Chondrocyte (in vitro differentiated cells): ENCODE data around the gene FAM237B. TPM values are rescaled to one million over a fixed set of nuclear protein-coding genes. Genes with fewer than 3 reads are reported as not detected.

ENCODE experiments used
- DNase-seq: peaks from one replicate; pipeline ENCODE4 v3.0.0; 2021; ENCODE audit warnings: mixed read lengths, low spot score
- H3K27ac Mint-ChIP-seq: one replicate; pipeline ENCODE4 v1.8.0; 2021; ENCODE audit warnings: mild to moderate bottlenecking, moderate library complexity, mixed read lengths; ENCODE audit not compliant: unreplicated experiment
- H3K27me3 Mint-ChIP-seq: 2 replicates; pipeline ENCODE4 v1.8.0; 2021; ENCODE audit warnings: low read depth, mixed read lengths
- H3K36me3 Mint-ChIP-seq: 2 replicates; pipeline ENCODE4 v1.8.0; 2021; ENCODE audit warnings: low read depth, mixed read lengths
- H3K4me1 Mint-ChIP-seq: 2 replicates; pipeline ENCODE4 v1.8.0; 2021; ENCODE audit warnings: low read depth, mild to moderate bottlenecking, mixed read lengths
- H3K4me3 Mint-ChIP-seq: one replicate; pipeline ENCODE4 v1.8.0; 2021; ENCODE audit warnings: mild to moderate bottlenecking, moderate library complexity, mixed read lengths; ENCODE audit not compliant: unreplicated experiment
- H3K9me3 Mint-ChIP-seq: 2 replicates; pipeline ENCODE4 v1.8.0; 2021; ENCODE audit warnings: low read depth, mixed read lengths
- CTCF ChIP-seq: fragments of 200-600 bp; sonication (generic); IDR thresholded peaks from 2 replicates; pipeline ENCODE4 v1.5.0; 2021; ENCODE audit warnings: antibody characterized with exemption, mild to moderate bottlenecking, moderate library complexity
- total RNA-seq: library from RNA; stranded (reverse); gene quantifications from 3 replicates; pipeline ENCODE4 v1.2.1, GENCODE V29; 2021

Gene FAM237B
- total RNA-seq, 1 donor from 2014 or later: not detected

- no peak for TF ChIP-seq CTCF
- Mint-ChIP-seq H3K9me3 (no peaks in the 10 kb centered on the region), H3K36me3 (no peaks in the 10 kb centered on the region), H3K27me3 (peaks cover 27% of the 10 kb centered on the region), H3K27ac (no peak overlapping the region), H3K4me3 (no peak overlapping the region), H3K4me1 (no peaks in the 10 kb centered on the region)
- DNase-seq: no peak
Measured at GRCh38 chr7:90272242-90272641, 48.9 kb downstream of the FAM237B start.

DNA sequence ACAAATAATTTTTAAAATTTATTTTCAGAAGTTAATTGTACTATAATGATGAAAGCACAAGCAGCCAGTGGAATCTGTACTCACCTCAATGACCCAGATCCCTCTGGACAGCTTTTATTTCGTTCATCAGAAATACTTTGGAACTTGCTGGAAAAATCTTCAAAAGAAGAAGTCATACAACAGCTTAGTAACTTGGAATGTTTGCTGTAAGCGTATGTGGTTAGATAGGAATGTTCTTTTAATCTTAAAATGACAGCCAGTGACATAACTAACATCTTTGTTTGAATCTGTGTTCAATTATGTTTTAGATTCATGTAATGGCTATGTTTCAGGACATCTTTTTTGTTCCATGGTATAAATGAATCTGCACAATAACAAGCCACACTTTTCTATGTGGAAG lies 49.4 kb downstream of the FAM237B start:
- no peak for TF ChIP-seq CTCF
- H3K27me3 Mint-ChIP-seq: peaks cover 31% of the 10 kb centered on the region
- H3K27ac Mint-ChIP-seq: no peak overlapping the region
- H3K4me3 Mint-ChIP-seq: no peak overlapping the region
- no peaks in the 10 kb centered on the region for H3K4me1 Mint-ChIP-seq
- no peaks in the 10 kb centered on the region for H3K9me3 Mint-ChIP-seq
- H3K36me3 Mint-ChIP-seq: no peaks in the 10 kb centered on the region
- DNase-seq: no peak

- Mint-ChIP-seq H3K4me1 (no peaks in the 10 kb centered on the region), H3K36me3 (no peaks in the 10 kb centered on the region), H3K27ac (no peak overlapping the region), H3K27me3 (peaks cover 33% of the 10 kb centered on the region), H3K9me3 (no peaks in the 10 kb centered on the region), H3K4me3 (no peak overlapping the region)
- TF ChIP-seq CTCF: no peak
- DNase-seq: no peak
Measured at GRCh38 chr7:90270431-90271178, 50.5 kb downstream of the FAM237B start.

- no peaks in the 10 kb centered on the region for H3K36me3 Mint-ChIP-seq
Measured at GRCh38 chr7:90269163-90269562, 51.9 kb downstream of the FAM237B start.

DNA sequence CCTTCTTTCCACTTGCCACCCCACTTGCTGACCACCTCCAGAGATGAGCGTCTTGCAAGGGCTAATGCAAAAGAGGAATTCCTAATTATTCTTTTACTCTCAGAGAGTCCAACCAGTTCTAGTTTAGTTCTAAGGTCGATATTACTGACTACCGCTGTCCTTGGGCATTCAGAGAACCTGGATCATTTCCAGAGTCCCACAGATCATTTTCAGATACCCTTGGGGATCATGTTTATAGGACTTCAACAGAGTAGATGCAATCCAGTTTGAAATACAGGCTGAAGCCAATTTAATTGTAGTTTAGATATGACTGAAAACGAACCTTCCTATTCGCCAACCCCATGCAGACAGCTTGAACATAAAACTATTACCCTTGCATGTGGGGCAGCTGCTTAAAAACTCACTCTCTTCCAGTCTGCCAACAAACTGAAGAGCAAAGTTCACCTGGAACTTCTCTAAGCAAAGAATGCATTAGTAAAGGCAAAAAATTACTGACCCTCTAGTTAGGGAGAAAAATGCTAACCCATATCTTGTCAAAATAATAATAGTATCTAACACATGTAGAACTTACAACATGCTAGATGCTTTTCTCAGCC lies 53.7 kb downstream of the FAM237B start:
- no peak for DNase-seq
- Mint-ChIP-seq H3K27me3 (peaks cover 42% of the 10 kb centered on the region), H3K27ac (no peak overlapping the region), H3K9me3 (no peaks in the 10 kb centered on the region), H3K4me1 (no peaks in the 10 kb centered on the region), H3K4me3 (no peak overlapping the region), H3K36me3 (no peaks in the 10 kb centered on the region)
- no peak for TF ChIP-seq CTCF

More at GRCh38 chr7:90269163-90269562, 51.9 kb downstream of the FAM237B start:
- Mint-ChIP-seq H3K27me3 (peaks cover 41% of the 10 kb centered on the region), H3K4me3 (no peak overlapping the region), H3K27ac (no peak overlapping the region), H3K9me3 (no peaks in the 10 kb centered on the region), H3K4me1 (no peaks in the 10 kb centered on the region)
- no peak for TF ChIP-seq CTCF
- DNase-seq: no peak
